Aorta (tissue), 5 donors: ENCODE data around the gene CMTM4. TPM values are rescaled to one million over a fixed set of nuclear protein-coding genes. Genes with fewer than 3 reads are reported as not detected.
"Not testable (repeated sequence)": the region's sequence is repeated elsewhere in the genome, so short reads cannot be mapped to it uniquely, and the experiment has no call there.

ENCODE experiments used
- ATAC-seq: fragments of 200-7000 bp; cut with Tn5 transposase; one replicate; pipeline ENCODE4 v1.9.1; 2022; ENCODE audit warnings: moderate library complexity; ENCODE audit not compliant: low FRiP score
- DNase-seq, 2 donors: peaks; one replicate each; pipeline ENCODE4 v3.0.0-alpha.2; 2020
- H3K27ac ChIP-seq, 2 donors: one replicate each; pipeline ENCODE4 v1.5.1; 2013; ENCODE audit warnings: low read length in 2 of 2, mild to moderate bottlenecking in 2 of 2, moderate library complexity in 2 of 2, control low read depth in 1 of 2, inconsistent platforms in 1 of 2, low read depth in 1 of 2
- H3K27me3 ChIP-seq, 2 donors: one replicate each; pipeline ENCODE4 v1.6.1; 2013; ENCODE audit warnings: control low read depth in 1 of 2, low read length in 1 of 2, mild to moderate bottlenecking in 1 of 2, moderate library complexity in 1 of 2; ENCODE audit not compliant: insufficient read depth in 2 of 2, control insufficient read depth in 1 of 2
- H3K36me3 ChIP-seq, 2 donors: one replicate each; pipeline ENCODE4 v1.6.1; 2013; ENCODE audit warnings: control low read depth in 1 of 2, low read length in 1 of 2, mild to moderate bottlenecking in 1 of 2; ENCODE audit not compliant: insufficient read depth in 2 of 2, control insufficient read depth in 1 of 2
- H3K4me1 ChIP-seq, 2 donors: one replicate each; pipeline ENCODE4 v1.6.1; 2013; ENCODE audit warnings: low read length in 2 of 2, control low read depth in 1 of 2, mild to moderate bottlenecking in 1 of 2, moderate library complexity in 1 of 2; ENCODE audit not compliant: insufficient read depth in 2 of 2, control insufficient read depth in 1 of 2
- H3K4me3 ChIP-seq, 2 donors: one replicate each; pipeline ENCODE4 v1.5.1; 2013; ENCODE audit warnings: low read length in 2 of 2, control low read depth in 1 of 2, mild to moderate bottlenecking in 1 of 2
- H3K9me3 ChIP-seq: one replicate; pipeline ENCODE4 v1.6.1; 2013; ENCODE audit warnings: mild to moderate bottlenecking, low read length; ENCODE audit not compliant: control insufficient read depth
- WGBS, 2 donors: extraction: QIAGEN DNeasy Blood & Tissue Kit; methylation state at CpG; one replicate each; pipeline ENCODE4 v1.1.7; 2013; 5-methylcytosine and 5-hydroxymethylcytosine counted together
- intact Hi-C, 2 donors: fragments of 100-400 bp; cut with DNase I; formaldehyde crosslinking; loops; one replicate each; pipeline versions ENCODE4 v1.14.2 to v1.15.0; 2022
- polyA plus RNA-seq, 2 donors: library from polyadenylated mRNA; stranded (reverse); fragments of 200-250 nt; gene quantifications; one replicate each; pipeline ENCODE4 v1.2.3, GENCODE V29; 2013
- total RNA-seq, 2 donors: library from RNA; stranded (reverse); fragmentation: NEBNext Ultra II Directional; extraction: Animal tissue kit (Norgen Biotek cat#: 25700); gene quantifications; one replicate each; pipeline ENCODE4 v1.2.1, GENCODE V29; 2021
- donor health status: healthy with polysubstance abuse.
- donor health status: Bipolar disorder and iron deficiency.
- donor health status: DM: no; HTN: no; CAD: no.
- donor health status: DM: no; HTN: no; CAD: no.
- donor health status: DM: yes; HTN: yes; CAD: no.

Gene CMTM4
- total and polyA plus RNA-seq, 4 donors, result 8.9 to 24.9 (median 13.5) TPM

GRCh38 chr16:66634527-66635196 is 61.9 kb downstream of the CMTM4 start:
- H3K36me3 ChIP-seq, result no peaks in the 10 kb centered on the region
- H3K9me3 ChIP-seq, result no peaks in the 10 kb centered on the region
- H3K4me3 ChIP-seq, result no peak overlapping the region
- WGBS, 2 donors, result 94 to 96% methylated on average over 4 of the region's 4 CpGs
- no peaks in the 10 kb centered on the region for H3K27me3 ChIP-seq
- no peak overlapping the region for H3K27ac ChIP-seq
- ATAC-seq (no peak), DNase-seq (no peak)
- intact Hi-C loops, result no loop called here
- H3K4me1 ChIP-seq, result no peaks in the 10 kb centered on the region

- 94 to 97% methylated on average over 3 of the region's 4 CpGs for WGBS, 2 donors
- H3K27me3 ChIP-seq, H3K4me3 ChIP-seq: not testable (repeated sequence)
These were observed 65.0 kb downstream of the CMTM4 start for GRCh38 chr16:66631558-66631957.

GRCh38 chr16:66630561-66631260 is 65.8 kb downstream of the CMTM4 start:
- H3K9me3 ChIP-seq, H3K27me3 ChIP-seq, intact Hi-C loops, ATAC-seq, DNase-seq, H3K4me3 ChIP-seq, H3K4me1 ChIP-seq, H3K27ac ChIP-seq, H3K36me3 ChIP-seq: not testable (repeated sequence)
- WGBS, 2 donors, result 94% methylated on average over 15 to 39 of the region's 49 CpGs

More at GRCh38 chr16:66631558-66631957, 65.0 kb downstream of the CMTM4 start:
- intact Hi-C loops, H3K27ac ChIP-seq, H3K9me3 ChIP-seq, H3K4me1 ChIP-seq, H3K36me3 ChIP-seq, DNase-seq, ATAC-seq: not testable (repeated sequence)

- no peak overlapping the region for H3K4me3 ChIP-seq
- no peak overlapping the region for H3K27ac ChIP-seq
- H3K36me3 ChIP-seq, result no peaks in the 10 kb centered on the region
- H3K4me1 ChIP-seq, result no peaks in the 10 kb centered on the region
- ATAC-seq, result no peak
- DNase-seq, result no peak
- WGBS, 2 donors, result 92 to 95% methylated on average over 5 of the region's 5 CpGs
- intact Hi-C loops, result no loop called here
- no peaks in the 10 kb centered on the region for H3K27me3 ChIP-seq
- H3K9me3 ChIP-seq, result no peaks in the 10 kb centered on the region
These were observed 66.7 kb downstream of the CMTM4 start for GRCh38 chr16:66629856-66630255.

GRCh38 chr16:66627611-66628378 is 68.7 kb downstream of the CMTM4 start:
- not testable (repeated sequence) for ATAC-seq

GRCh38 chr16:66623755-66624154 is 72.8 kb downstream of the CMTM4 start:
- WGBS, 2 donors, result 86 to 88% methylated on average over 3 of the region's 3 CpGs

More at GRCh38 chr16:66627611-66628378, 68.7 kb downstream of the CMTM4 start:
- H3K27ac ChIP-seq, H3K9me3 ChIP-seq, intact Hi-C loops, H3K4me3 ChIP-seq, H3K36me3 ChIP-seq, DNase-seq, H3K27me3 ChIP-seq, H3K4me1 ChIP-seq: not testable (repeated sequence)
- WGBS, 2 donors, result 88 to 90% methylated on average over 17 of the region's 17 CpGs

GRCh38 chr16:66622863-66623262 is 73.7 kb downstream of the CMTM4 start:
- ATAC-seq (no peak), DNase-seq (no peak)
- Histone ChIP-seq H3K27ac (no peak overlapping the region), H3K36me3 (peaks cover 0 to 2% of the 10 kb centered on the region in 2 donors), H3K4me3 (no peak overlapping the region), H3K27me3 (no peaks in the 10 kb centered on the region), H3K9me3 (no peaks in the 10 kb centered on the region), H3K4me1 (peaks cover 0 to 4% of the 10 kb centered on the region in 2 donors)
- 86 to 91% methylated on average over 3 of the region's 3 CpGs for WGBS, 2 donors
- intact Hi-C loops, result no loop called here

More at GRCh38 chr16:66623755-66624154, 72.8 kb downstream of the CMTM4 start:
- no peaks in the 10 kb centered on the region for H3K9me3 ChIP-seq
- ATAC-seq (no peak), DNase-seq (no peak)
- no peaks in the 10 kb centered on the region for H3K27me3 ChIP-seq
- H3K27ac ChIP-seq, result no peak overlapping the region
- no peak overlapping the region for H3K4me3 ChIP-seq
- H3K36me3 ChIP-seq, result peaks cover 0 to 2% of the 10 kb centered on the region in 2 donors
- intact Hi-C loops, result no loop called here
- H3K4me1 ChIP-seq, result peaks cover 0 to 4% of the 10 kb centered on the region in 2 donors

GRCh38 chr16:66621973-66622372 is 74.6 kb downstream of the CMTM4 start:
- no peak for ATAC-seq
- H3K4me3 ChIP-seq, result no peak overlapping the region
- H3K4me1 ChIP-seq, result peaks cover 0 to 4% of the 10 kb centered on the region in 2 donors
- no peak overlapping the region for H3K27ac ChIP-seq
- intact Hi-C loops, result no loop called here
- peaks cover 0 to 2% of the 10 kb centered on the region in 2 donors for H3K36me3 ChIP-seq
- 93 to 94% methylated on average over 14 of the region's 14 CpGs for WGBS, 2 donors
- DNase-seq, result no peak
- no peaks in the 10 kb centered on the region for H3K27me3 ChIP-seq
- no peaks in the 10 kb centered on the region for H3K9me3 ChIP-seq
